MM.1S (cell line): ENCODE results near the gene FJX1.
"Not testable (repeated sequence)": the region's sequence is repeated elsewhere in the genome, so short reads cannot be mapped to it uniquely, and the experiment has no call there.

Experiments used
- DNase-seq: peaks from one replicate; pipeline ENCODE4 v3.0.0-alpha.2; 2015
- H2AFZ ChIP-seq: fragments of 300-600 bp; sonication (generic); 2 replicates; pipeline ENCODE4 v1.6.0; 2016; ENCODE audit warnings: antibody characterized with exemption, low read length
- H3F3A ChIP-seq: fragments of 300-600 bp; sonication (generic); 2 replicates; pipeline ENCODE4 v1.6.1; 2016; ENCODE audit warnings: mild to moderate bottlenecking, antibody characterized with exemption, low read length, moderate library complexity, mixed read lengths; ENCODE audit not compliant: insufficient read depth
- H3K27ac ChIP-seq: fragments of 300-600 bp; sonication (generic); 2 replicates; pipeline ENCODE4 v1.5.1; 2016; ENCODE audit warnings: mild to moderate bottlenecking, low read length
- H3K27me3 ChIP-seq: fragments of 300-600 bp; sonication (generic); replicated peaks from 2 replicates; pipeline ENCODE4 v1.6.0; 2016; ENCODE audit warnings: low read length; ENCODE audit not compliant: insufficient read depth
- H3K36me3 ChIP-seq: fragments of 300-600 bp; sonication (generic); replicated peaks from 2 replicates; pipeline ENCODE4 v1.6.1; 2016; ENCODE audit warnings: mild to moderate bottlenecking, low read length, mixed read lengths; ENCODE audit not compliant: insufficient read depth
- H3K4me1 ChIP-seq: fragments of 300-600 bp; sonication (generic); 2 replicates; pipeline ENCODE4 v1.6.1; 2016; ENCODE audit warnings: low read length, mixed read lengths
- H3K4me2 ChIP-seq: fragments of 300-600 bp; sonication (generic); 2 replicates; pipeline ENCODE4 v1.6.0; 2016; ENCODE audit warnings: low read depth, low read length
- H3K4me3 ChIP-seq: fragments of 300-600 bp; sonication (generic); 2 replicates; pipeline ENCODE4 v1.5.1; 2016; ENCODE audit warnings: low read length, mixed read lengths
- H3K79me2 ChIP-seq: fragments of 300-600 bp; sonication (generic); 2 replicates; pipeline ENCODE4 v1.6.1; 2016; ENCODE audit warnings: mixed run types, low read length, mixed read lengths
- H3K9ac ChIP-seq: fragments of 300-600 bp; sonication (generic); 2 replicates; pipeline ENCODE4 v1.6.1; 2016; ENCODE audit warnings: low read length, mixed read lengths
- H3K9me2 ChIP-seq: fragments of 300-600 bp; sonication (generic); replicated peaks from 2 replicates; pipeline ENCODE4 v1.6.1; 2016; ENCODE audit warnings: mild to moderate bottlenecking, low read length, mixed read lengths; ENCODE audit not compliant: insufficient read depth
- H3K9me3 ChIP-seq: fragments of 300-600 bp; sonication (generic); replicated peaks from 2 replicates; pipeline ENCODE4 v1.6.1; 2016; ENCODE audit warnings: mild to moderate bottlenecking, low read length, mixed read lengths; ENCODE audit not compliant: insufficient read depth
- H4K20me1 ChIP-seq: fragments of 300-600 bp; sonication (generic); 2 replicates; pipeline ENCODE4 v1.6.1; 2016; ENCODE audit warnings: mild to moderate bottlenecking, low read length, moderate library complexity, mixed read lengths; ENCODE audit not compliant: insufficient read depth
- EZH2 ChIP-seq: fragments of 300-600 bp; sonication (generic); optimal IDR thresholded peaks from 2 replicates; pipeline ENCODE3; 2017; ENCODE audit warnings: low read depth, mild to moderate bottlenecking, antibody characterized with exemption, low read length, mixed read lengths
- EZH2phosphoT487 ChIP-seq: fragments of 300-600 bp; sonication (generic); IDR thresholded peaks from 2 replicates; pipeline ENCODE4 v1.6.1; 2018; ENCODE audit warnings: antibody characterized with exemption, low read length
- TF ChIP-seq, protein P1 (sequence below): fragments of 300-600 bp; sonication (generic); IDR thresholded peaks from 2 replicates; pipeline ENCODE4 v1.5.1; 2016; ENCODE audit warnings: antibody characterized with exemption, low read length, mixed read lengths

Gene FJX1

DNA sequence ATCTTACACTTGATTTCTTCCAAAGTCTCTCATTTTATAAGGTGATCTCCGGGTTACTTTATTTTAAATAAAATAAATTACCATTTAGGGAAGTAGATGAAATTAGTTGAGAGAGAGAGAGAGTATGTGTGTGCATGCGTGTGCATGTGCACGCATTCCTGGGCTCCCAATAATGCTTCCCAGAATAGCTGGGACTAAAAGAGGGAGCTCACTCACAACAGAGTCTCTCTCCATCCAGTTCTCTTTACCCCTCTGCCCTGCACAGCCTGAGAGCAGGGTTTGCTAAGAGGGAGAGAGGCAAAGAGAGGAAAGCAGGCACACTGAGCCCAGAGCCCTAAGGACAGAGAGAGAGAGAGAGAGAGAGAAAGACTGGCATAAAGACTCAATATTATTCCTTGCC lies 33.0 kb downstream of the FJX1 start:
- Histone ChIP-seq H3K4me3 (no peak overlapping the region), H3K4me2 (no peak overlapping the region), H3F3A (peaks cover 6% of the 10 kb centered on the region; the same call in 1 of the 2 replicates), H3K4me1 (peaks cover 24% of the 10 kb centered on the region), H3K36me3 (no peaks in the 10 kb centered on the region), H3K9me3 (no peaks in the 10 kb centered on the region), H3K9ac (no peak overlapping the region), H3K9me2 (no peaks in the 10 kb centered on the region), H4K20me1 (no peaks in the 10 kb centered on the region), H2AFZ (no peak overlapping the region), H3K27me3 (no peaks in the 10 kb centered on the region), H3K79me2 (no peaks in the 10 kb centered on the region), H3K27ac (no peak overlapping the region)
- TF ChIP-seq EZH2 (no peak), EZH2phosphoT487 (no peak)
- TF ChIP-seq, protein P1, sequence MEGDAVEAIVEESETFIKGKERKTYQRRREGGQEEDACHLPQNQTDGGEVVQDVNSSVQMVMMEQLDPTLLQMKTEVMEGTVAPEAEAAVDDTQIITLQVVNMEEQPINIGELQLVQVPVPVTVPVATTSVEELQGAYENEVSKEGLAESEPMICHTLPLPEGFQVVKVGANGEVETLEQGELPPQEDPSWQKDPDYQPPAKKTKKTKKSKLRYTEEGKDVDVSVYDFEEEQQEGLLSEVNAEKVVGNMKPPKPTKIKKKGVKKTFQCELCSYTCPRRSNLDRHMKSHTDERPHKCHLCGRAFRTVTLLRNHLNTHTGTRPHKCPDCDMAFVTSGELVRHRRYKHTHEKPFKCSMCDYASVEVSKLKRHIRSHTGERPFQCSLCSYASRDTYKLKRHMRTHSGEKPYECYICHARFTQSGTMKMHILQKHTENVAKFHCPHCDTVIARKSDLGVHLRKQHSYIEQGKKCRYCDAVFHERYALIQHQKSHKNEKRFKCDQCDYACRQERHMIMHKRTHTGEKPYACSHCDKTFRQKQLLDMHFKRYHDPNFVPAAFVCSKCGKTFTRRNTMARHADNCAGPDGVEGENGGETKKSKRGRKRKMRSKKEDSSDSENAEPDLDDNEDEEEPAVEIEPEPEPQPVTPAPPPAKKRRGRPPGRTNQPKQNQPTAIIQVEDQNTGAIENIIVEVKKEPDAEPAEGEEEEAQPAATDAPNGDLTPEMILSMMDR = no peak
- DNase-seq = no peak

DNA sequence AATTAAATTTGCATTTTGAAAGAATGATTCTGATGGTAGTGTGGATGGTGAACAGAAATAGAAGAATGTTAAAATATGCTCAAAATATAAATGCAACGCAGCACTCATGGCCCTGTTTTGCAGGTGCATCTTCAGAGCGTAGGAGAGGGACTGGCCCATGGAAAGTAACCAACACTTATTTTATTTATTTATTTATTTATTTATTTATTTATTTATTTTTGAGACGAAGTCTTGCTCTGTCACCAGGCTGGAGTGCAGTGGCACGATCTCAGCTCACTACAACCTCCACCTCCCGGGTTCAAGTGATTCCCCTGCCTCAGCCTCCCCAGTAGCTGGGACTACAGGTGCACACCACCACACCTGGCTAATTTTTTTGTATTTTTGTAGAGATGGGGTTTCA lies 34.5 kb downstream of the FJX1 start:
- not testable (repeated sequence) for H3K4me2 ChIP-seq, H3K79me2 ChIP-seq, DNase-seq, H3K27ac ChIP-seq, H3K9ac ChIP-seq, H3K9me2 ChIP-seq, H3K36me3 ChIP-seq, H3F3A ChIP-seq, H4K20me1 ChIP-seq, H3K4me3 ChIP-seq, H3K27me3 ChIP-seq, H3K9me3 ChIP-seq, H2AFZ ChIP-seq
- peaks cover 28% of the 10 kb centered on the region for H3K4me1 ChIP-seq

DNA sequence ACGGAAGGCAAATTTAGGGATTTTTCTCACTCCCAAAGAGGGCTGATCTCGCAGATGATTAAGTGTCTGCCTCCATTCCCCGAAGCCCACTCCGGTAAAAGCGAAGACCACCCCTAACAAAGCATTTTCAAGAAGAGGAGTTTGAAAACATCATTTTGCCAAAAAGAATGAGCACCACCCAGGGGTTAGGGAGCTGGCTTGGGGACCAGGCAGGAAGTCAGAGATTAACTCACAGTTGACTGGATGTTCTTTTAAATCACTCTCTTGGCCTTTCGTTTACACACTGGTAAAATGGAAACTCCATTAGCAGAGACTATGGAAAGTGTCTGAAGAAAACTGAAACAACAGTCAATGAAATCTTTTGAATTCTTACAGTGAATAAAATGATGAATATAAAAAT lies 36.5 kb downstream of the FJX1 start:
- no peaks in the 10 kb centered on the region for H4K20me1 ChIP-seq
- H2AFZ ChIP-seq = no peak overlapping the region
- no peak for DNase-seq
- no peaks in the 10 kb centered on the region for H3K9me2 ChIP-seq
- H3K4me1 ChIP-seq = peaks cover 28% of the 10 kb centered on the region
- peaks cover 6% of the 10 kb centered on the region; the same call in 1 of the 2 replicates for H3F3A ChIP-seq
- H3K4me3 ChIP-seq = no peak overlapping the region
- H3K36me3 ChIP-seq = no peaks in the 10 kb centered on the region
- no peaks in the 10 kb centered on the region for H3K27me3 ChIP-seq
- no peaks in the 10 kb centered on the region for H3K79me2 ChIP-seq
- no peak overlapping the region for H3K9ac ChIP-seq
- H3K27ac ChIP-seq = no peak overlapping the region
- no peak overlapping the region for H3K4me2 ChIP-seq
- H3K9me3 ChIP-seq = no peaks in the 10 kb centered on the region
- TF ChIP-seq, protein P1 = no peak

DNA sequence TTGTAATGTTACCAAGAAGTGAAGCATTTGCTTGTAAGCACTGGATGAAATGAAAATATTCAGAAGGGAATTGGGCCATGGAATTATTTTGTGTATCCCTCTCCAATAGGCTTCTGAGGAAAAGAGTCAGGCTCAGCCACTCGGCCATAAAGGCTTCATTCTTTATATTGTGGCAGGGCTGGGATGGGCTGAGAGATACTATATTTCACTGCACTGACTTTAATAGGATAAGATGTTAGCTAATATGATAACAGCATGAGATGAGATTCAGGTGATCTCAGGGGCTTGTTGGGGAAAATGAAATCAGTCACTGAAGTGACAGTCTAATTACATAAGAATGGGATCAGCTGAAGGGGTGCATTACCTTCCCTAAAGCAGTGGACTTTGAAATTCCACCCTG lies 37.0 kb downstream of the FJX1 start:
- TF ChIP-seq EZH2phosphoT487 = no peak
- TF ChIP-seq, protein P1 = no peak
- TF ChIP-seq EZH2 = no peak
- Histone ChIP-seq H3K9me2 (no peaks in the 10 kb centered on the region), H3K27me3 (no peaks in the 10 kb centered on the region)

More for the DNA sequence above, 37.0 kb downstream of the FJX1 start:
- Histone ChIP-seq H3F3A (peaks cover 6% of the 10 kb centered on the region; the same call in 1 of the 2 replicates), H3K27ac (no peak overlapping the region; the same call in 1 of the 2 replicates), H3K79me2 (no peaks in the 10 kb centered on the region), H3K36me3 (no peaks in the 10 kb centered on the region), H3K4me1 (peaks cover 28% of the 10 kb centered on the region), H4K20me1 (no peaks in the 10 kb centered on the region), H3K9ac (no peak overlapping the region), H3K9me3 (no peaks in the 10 kb centered on the region), H2AFZ (0 out of 2 replicates have a peak overlapping the region, but pooled peaks have one; percentile 42), H3K4me3 (no peak overlapping the region), H3K4me2 (peak overlapping the region; percentile 42)
- DNase-seq = no peak
